Progenitor cell of endocrine pancreas (in vitro differentiated cells): ENCODE data around the gene TMEM240. TPM values are rescaled to one million over a fixed set of nuclear protein-coding genes. Genes with fewer than 3 reads are reported as not detected.
"Not testable (repeated sequence)": the region's sequence is repeated elsewhere in the genome, so short reads cannot be mapped to it uniquely, and the experiment has no call there.

ENCODE experiments used
- DNase-seq: peaks from one replicate; pipeline ENCODE4 v3.0.0; 2021; ENCODE audit warnings: low spot score; ENCODE audit not compliant: unreplicated experiment
- H3K27ac Mint-ChIP-seq: 2 replicates; pipeline ENCODE4 v1.8.0; 2021; ENCODE audit warnings: mild to moderate bottlenecking, moderate library complexity, mixed read lengths
- H3K27me3 Mint-ChIP-seq: 2 replicates; pipeline ENCODE4 v1.8.0; 2021; ENCODE audit warnings: mixed read lengths
- H3K36me3 Mint-ChIP-seq: 2 replicates; pipeline ENCODE4 v1.8.0; 2022; ENCODE audit warnings: mixed read lengths; ENCODE audit not compliant: insufficient read depth
- H3K4me1 Mint-ChIP-seq: 2 replicates; pipeline ENCODE4 v1.8.0; 2021; ENCODE audit warnings: low read depth, mixed read lengths
- H3K4me3 Mint-ChIP-seq: 2 replicates; pipeline ENCODE4 v1.8.0; 2021; ENCODE audit warnings: low read depth, mild to moderate bottlenecking, moderate library complexity, mixed read lengths
- H3K9me3 Mint-ChIP-seq: 2 replicates; pipeline ENCODE4 v1.8.0; 2021; ENCODE audit warnings: low read depth, mixed read lengths
- CTCF ChIP-seq: fragments of 200-600 bp; sonication (generic); IDR thresholded peaks from one replicate; pipeline ENCODE4 v1.5.0; 2021; ENCODE audit warnings: antibody characterized with exemption, mild to moderate bottlenecking; ENCODE audit not compliant: unreplicated experiment
- total RNA-seq: library from RNA; stranded (reverse); gene quantifications from 2 replicates; pipeline ENCODE4 v1.2.1, GENCODE V29; 2021

TMEM240 gene
- total RNA-seq, 1 donor from 2014 or later: 6.6 TPM

GRCh38 chr1:1489861-1490260 is 50.6 kb downstream of the TMEM240 start:
- DNase-seq: no peak
- peaks cover 35% of the 10 kb centered on the region for H3K36me3 Mint-ChIP-seq
- no peak overlapping the region for H3K27ac Mint-ChIP-seq
- no peak overlapping the region for H3K4me3 Mint-ChIP-seq
- no peaks in the 10 kb centered on the region for H3K27me3 Mint-ChIP-seq
- H3K9me3 Mint-ChIP-seq: peaks cover 8% of the 10 kb centered on the region
- no peaks in the 10 kb centered on the region for H3K4me1 Mint-ChIP-seq
- TF ChIP-seq CTCF: no peak

GRCh38 chr1:1489231-1489630 is 51.2 kb downstream of the TMEM240 start:
- H3K4me1 Mint-ChIP-seq: no peaks in the 10 kb centered on the region
- no peak for DNase-seq
- H3K36me3 Mint-ChIP-seq: peaks cover 34% of the 10 kb centered on the region

GRCh38 chr1:1487701-1488100 is 52.7 kb downstream of the TMEM240 start:
- H3K4me1 Mint-ChIP-seq: no peaks in the 10 kb centered on the region
- no peak overlapping the region for H3K27ac Mint-ChIP-seq
- TF ChIP-seq CTCF: no peak
- DNase-seq: no peak
- peaks cover 23% of the 10 kb centered on the region for H3K36me3 Mint-ChIP-seq
- H3K27me3 Mint-ChIP-seq: no peaks in the 10 kb centered on the region
- H3K9me3 Mint-ChIP-seq: no peaks in the 10 kb centered on the region
- no peak overlapping the region for H3K4me3 Mint-ChIP-seq

More at GRCh38 chr1:1489231-1489630, 51.2 kb downstream of the TMEM240 start:
- TF ChIP-seq CTCF: no peak
- no peaks in the 10 kb centered on the region for H3K27me3 Mint-ChIP-seq
- peaks cover 8% of the 10 kb centered on the region for H3K9me3 Mint-ChIP-seq
- no peak overlapping the region for H3K4me3 Mint-ChIP-seq
- H3K27ac Mint-ChIP-seq: no peak overlapping the region

GRCh38 chr1:1485755-1486317 is 54.6 kb downstream of the TMEM240 start:
- not testable (repeated sequence) for H3K27me3 Mint-ChIP-seq, H3K9me3 Mint-ChIP-seq, H3K27ac Mint-ChIP-seq, H3K36me3 Mint-ChIP-seq, H3K4me1 Mint-ChIP-seq, DNase-seq, H3K4me3 Mint-ChIP-seq

GRCh38 chr1:1484976-1485750 is 55.3 kb downstream of the TMEM240 start:
- H3K9me3 Mint-ChIP-seq, DNase-seq, H3K4me3 Mint-ChIP-seq, H3K36me3 Mint-ChIP-seq, H3K27ac Mint-ChIP-seq, H3K4me1 Mint-ChIP-seq, H3K27me3 Mint-ChIP-seq: not testable (repeated sequence)

Other genes starting within 250 kb of the TMEM240 start
- 111 and 124 TPM in 2 replicates for gene ACAP3, start 232.7 kb downstream of the TMEM240 start, total RNA-seq
- 13.8 and 17.9 TPM in 2 replicates for gene PUSL1, start 232.0 kb downstream of the TMEM240 start, total RNA-seq
- gene INTS11, start 216.0 kb downstream of the TMEM240 start, total RNA-seq: 163 and 177 TPM in 2 replicates
- 16.8 and 17.5 TPM in 2 replicates for gene CPTP, start 215.8 kb downstream of the TMEM240 start, total RNA-seq
- gene TAS1R3, start 209.3 kb downstream of the TMEM240 start, total RNA-seq: 1.1 and 1.2 TPM in 2 replicates
- 60.1 and 63.1 TPM in 2 replicates for gene DVL1, start 191.2 kb downstream of the TMEM240 start, total RNA-seq
- gene MXRA8, start 182.1 kb downstream of the TMEM240 start, total RNA-seq: 24.3 and 25.0 TPM in 2 replicates
- 107 TPM in 2 replicates for gene AURKAIP1, start 165.4 kb downstream of the TMEM240 start, total RNA-seq
- gene CCNL2, start 141.3 kb downstream of the TMEM240 start, total RNA-seq: 381 and 386 TPM in 2 replicates
- gene MRPL20, start 133.3 kb downstream of the TMEM240 start, total RNA-seq: 104 and 109 TPM in 2 replicates
- 15.1 and 18.1 TPM in 2 replicates for gene ANKRD65, start 119.3 kb downstream of the TMEM240 start, total RNA-seq
- gene VWA1, start 104.9 kb downstream of the TMEM240 start, total RNA-seq: 29.7 and 36.8 TPM in 2 replicates
- 1.6 and 1.9 TPM in 2 replicates for gene ATAD3C, start 90.9 kb downstream of the TMEM240 start, total RNA-seq
- 36.7 and 42.0 TPM in 2 replicates for gene ATAD3B, start 68.9 kb downstream of the TMEM240 start, total RNA-seq
- gene ATAD3A, start 28.5 kb downstream of the TMEM240 start, total RNA-seq: 37.4 and 38.8 TPM in 2 replicates
- gene SSU72, start 34.2 kb upstream of the TMEM240 start, total RNA-seq: 114 and 118 TPM in 2 replicates
- gene FNDC10, start 59.5 kb upstream of the TMEM240 start, total RNA-seq: 2.7 and 4.2 TPM in 2 replicates
- 132 and 144 TPM in 2 replicates for gene MIB2, start 74.9 kb upstream of the TMEM240 start, total RNA-seq
- 4.4 and 5.3 TPM in 2 replicates for gene MMP23B, start 91.5 kb upstream of the TMEM240 start, total RNA-seq
- 26.3 and 28.7 TPM in 2 replicates for gene CDK11B, start 118.4 kb upstream of the TMEM240 start, total RNA-seq
- 118 and 123 TPM in 2 replicates for gene SLC35E2B, start 152.2 kb upstream of the TMEM240 start, total RNA-seq
- gene CDK11A, start 183.7 kb upstream of the TMEM240 start, total RNA-seq: 56.1 and 59.4 TPM in 2 replicates
- 86.6 and 87.8 TPM in 2 replicates for gene NADK, start 237.8 kb upstream of the TMEM240 start, total RNA-seq